Neural cell (in vitro differentiated cells): Measurements from ENCODE around the gene TOP1.

Source experiments
- CTCF ChIP-seq: fragments of 450-650 bp; IDR thresholded peaks from 2 replicates; pipeline ENCODE4 v1.5.1; 2014; ENCODE audit warnings: antibody characterized with exemption, mild to moderate bottlenecking, moderate library complexity; ENCODE audit not compliant: poor library complexity, severe bottlenecking
- EP300 ChIP-seq: fragments of 450-650 bp; conservative IDR thresholded peaks from 2 replicates; pipeline ENCODE4 v1.6.1; 2014; ENCODE audit warnings: antibody characterized with exemption, mild to moderate bottlenecking, moderate library complexity; ENCODE audit not compliant: poor library complexity, severe bottlenecking
- EZH2 ChIP-seq: fragments of 200-600, 300-800 bp; shearing (Covaris generic), sonication (generic); IDR thresholded peaks from 2 replicates; pipeline ENCODE4 v1.6.1; 2014; ENCODE audit warnings: antibody characterized with exemption, low read length, borderline replicate concordance, mild to moderate bottlenecking; ENCODE audit not compliant: insufficient read depth, poor library complexity, severe bottlenecking
- MXI1 ChIP-seq: fragments of 450-650 bp; conservative IDR thresholded peaks from 2 replicates; pipeline ENCODE4 v1.6.1; 2014; ENCODE audit warnings: antibody characterized with exemption, mild to moderate bottlenecking; ENCODE audit not compliant: poor library complexity, severe bottlenecking
- POLR2AphosphoS5 ChIP-seq: IDR thresholded peaks from 2 replicates; pipeline ENCODE4 v1.6.1; 2012
- RAD21 ChIP-seq: fragments of 450-650 bp; conservative IDR thresholded peaks from 2 replicates; pipeline ENCODE4 v1.6.1; 2014; ENCODE audit warnings: antibody characterized with exemption, mild to moderate bottlenecking, moderate library complexity
- REST ChIP-seq: IDR thresholded peaks from 2 replicates; pipeline ENCODE4 v1.6.1; 2012; ENCODE audit warnings: borderline replicate concordance
- SMC3 ChIP-seq: fragments of 450-650 bp; conservative IDR thresholded peaks from 2 replicates; pipeline ENCODE4 v1.6.1; 2014; ENCODE audit warnings: antibody characterized with exemption, mild to moderate bottlenecking, moderate library complexity; ENCODE audit not compliant: poor library complexity
- TAF1 ChIP-seq: IDR thresholded peaks from 2 replicates; pipeline ENCODE4 v1.6.1; 2012; ENCODE audit warnings: low read depth

GRCh38 chr20:41116282-41116956 is 87.8 kb downstream of the TOP1 start:
- TF ChIP-seq CTCF (no peak), RAD21 (no peak), TAF1 (no peak), EZH2 (no peak), REST (no peak), POLR2AphosphoS5 (no peak), EP300 (no peak), SMC3 (no peak), MXI1 (no peak)
